HG03439 (cell line): ENCODE results near the gene MBOAT1.
"Not testable (repeated sequence)": the region's sequence is repeated elsewhere in the genome, so short reads cannot be mapped to it uniquely, and the experiment has no call there.

ENCODE experiments used
- ATAC-seq: cut with Tn5 transposase; IDR thresholded peaks from one replicate; pipeline ENCODE4 v1.9.1; 2021; ENCODE audit warnings: mild to moderate bottlenecking, moderate library complexity; ENCODE audit not compliant: unreplicated experiment

Gene MBOAT1

DNA sequence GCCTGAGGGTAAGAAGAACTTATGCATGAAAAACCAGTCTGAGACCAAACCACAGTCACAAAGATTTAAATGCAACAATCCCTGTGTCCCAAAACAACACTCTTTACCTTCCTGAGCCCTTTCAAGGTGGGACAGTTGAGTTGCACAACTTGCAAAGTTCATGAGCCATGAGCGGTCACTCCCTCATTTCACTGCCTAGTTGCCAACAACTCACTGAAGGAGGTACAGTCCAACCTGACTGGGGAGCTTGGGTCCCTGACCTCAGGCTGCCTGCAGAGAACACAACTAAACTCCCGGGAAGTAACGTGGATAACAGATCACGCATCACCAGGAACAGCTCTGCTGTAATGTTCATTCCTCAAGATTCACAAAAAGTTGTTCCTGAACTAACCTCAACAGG, 69.4 kb downstream of the MBOAT1 start:
- no peak for ATAC-seq

DNA sequence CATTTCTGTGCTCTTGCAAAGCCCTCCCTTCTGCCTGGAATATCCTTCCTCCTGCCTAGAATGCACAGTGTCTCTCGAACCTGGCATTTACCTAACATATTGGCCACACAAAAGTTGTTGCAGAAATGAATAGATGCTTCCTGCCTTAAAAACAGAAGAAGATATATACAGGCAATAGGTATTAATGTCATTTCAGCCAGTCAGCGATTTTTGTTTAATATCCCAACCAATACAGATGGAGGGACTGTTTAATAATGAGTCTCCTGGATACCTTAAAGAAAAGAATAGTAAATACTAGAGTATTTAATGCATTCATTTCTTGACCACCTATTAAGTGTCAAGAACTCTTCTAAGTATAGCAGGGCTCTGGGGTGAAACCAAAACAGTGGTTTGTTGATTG, 70.3 kb downstream of the MBOAT1 start:
- ATAC-seq, result no peak

DNA sequence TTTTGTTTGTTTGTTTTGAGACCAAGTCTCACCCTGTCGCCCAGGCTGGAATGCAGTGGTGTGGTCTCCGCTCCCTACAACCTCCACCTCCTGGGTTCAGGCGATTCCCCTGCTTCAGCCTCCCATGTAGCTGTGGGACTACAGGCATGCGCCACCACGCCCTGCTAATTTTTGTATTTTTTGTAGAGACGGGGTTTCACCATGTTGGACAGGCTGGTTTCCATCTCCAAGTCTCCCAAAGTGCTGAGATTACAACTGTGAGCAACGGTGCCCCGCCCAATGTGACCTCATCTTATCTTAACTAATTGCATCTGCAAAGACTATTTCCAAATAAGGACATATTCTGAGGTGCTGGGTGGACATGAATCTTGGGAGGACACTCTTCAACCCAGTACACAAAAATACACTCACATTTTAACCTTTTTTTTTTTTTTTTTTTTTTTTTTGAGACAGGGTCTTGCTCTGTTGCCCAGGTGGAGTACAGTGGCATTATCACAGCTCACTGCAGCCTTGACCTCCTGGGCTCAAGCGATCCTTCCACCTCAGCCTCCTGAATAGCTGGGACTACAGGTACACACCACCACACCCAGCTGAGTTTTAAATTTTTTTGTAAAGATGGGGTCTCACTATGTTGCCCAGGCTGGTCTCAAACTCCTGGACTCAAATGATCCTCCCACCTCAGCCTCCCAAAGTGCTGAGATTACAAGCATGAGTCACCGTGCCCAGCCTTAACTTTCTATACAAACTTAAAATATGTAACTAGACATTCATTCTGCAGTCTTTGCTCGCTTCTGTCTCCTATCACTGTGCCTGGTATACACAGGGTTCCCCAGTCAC, 72.9 kb downstream of the MBOAT1 start:
- not testable (repeated sequence) for ATAC-seq

DNA sequence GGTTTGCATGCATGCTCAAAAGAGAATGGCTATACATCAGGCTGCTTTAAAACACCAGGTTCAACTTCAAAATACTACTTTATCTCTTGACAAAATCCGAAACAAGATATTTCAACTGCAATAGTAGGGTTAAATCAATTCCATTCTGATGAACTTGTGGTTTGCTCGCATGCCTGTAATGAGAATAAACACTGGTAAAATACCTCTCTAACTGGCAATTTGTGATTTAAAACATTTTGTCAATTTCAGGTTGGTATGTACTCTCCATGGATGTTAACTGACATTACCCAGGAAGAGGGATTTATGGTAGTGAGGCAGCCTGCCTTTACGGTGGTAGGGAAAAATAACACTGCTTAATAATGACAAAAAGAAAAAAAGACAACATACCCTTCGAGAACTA, 74.4 kb downstream of the MBOAT1 start:
- no peak for ATAC-seq

DNA sequence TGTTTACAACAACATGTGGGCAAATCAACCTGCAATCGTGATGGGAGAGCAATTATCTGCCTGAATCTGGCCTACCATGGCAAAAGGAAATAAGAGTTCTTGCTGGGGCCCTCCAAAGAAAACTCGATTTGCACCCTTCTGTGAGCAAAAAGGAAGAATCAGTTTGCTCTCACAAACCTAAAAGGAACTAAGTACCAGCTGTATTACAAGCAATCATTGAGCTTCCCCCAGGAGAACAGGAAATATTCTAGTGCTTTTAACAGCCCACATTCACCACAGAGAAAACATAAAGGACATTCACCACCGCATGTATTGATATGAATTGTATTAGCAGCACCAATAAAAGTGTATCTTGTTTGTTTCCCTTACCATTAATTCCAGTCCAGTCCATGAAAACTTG, 75.0 kb downstream of the MBOAT1 start:
- ATAC-seq, result no peak

DNA sequence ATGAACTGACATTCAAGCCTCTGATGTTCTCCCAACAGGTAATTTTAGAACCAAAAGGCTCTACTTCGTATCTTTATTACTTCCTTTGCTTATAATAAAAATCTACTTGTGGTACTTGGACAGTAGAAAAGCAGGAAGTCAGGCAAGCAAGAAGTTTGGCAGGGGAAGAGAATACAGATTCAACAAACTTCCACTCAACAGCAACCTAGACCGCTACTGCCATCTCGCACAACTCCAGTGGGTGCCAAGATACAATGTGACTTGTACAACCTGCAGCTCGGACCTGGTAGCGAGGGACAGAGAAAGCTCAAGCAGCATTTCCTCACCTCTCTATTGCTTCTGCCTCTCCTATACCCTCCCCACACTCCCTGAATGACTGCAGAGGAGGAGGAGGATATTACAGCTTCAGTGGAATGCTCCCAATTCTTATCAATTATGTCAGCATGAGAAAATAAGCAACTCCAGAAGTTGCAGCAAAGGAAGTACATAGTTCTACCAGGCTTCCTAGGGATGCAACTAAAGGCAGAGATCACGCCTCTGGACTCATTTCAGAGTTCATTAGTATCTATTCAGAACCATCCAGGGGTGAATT, 76.5 kb downstream of the MBOAT1 start:
- no peak for ATAC-seq

DNA sequence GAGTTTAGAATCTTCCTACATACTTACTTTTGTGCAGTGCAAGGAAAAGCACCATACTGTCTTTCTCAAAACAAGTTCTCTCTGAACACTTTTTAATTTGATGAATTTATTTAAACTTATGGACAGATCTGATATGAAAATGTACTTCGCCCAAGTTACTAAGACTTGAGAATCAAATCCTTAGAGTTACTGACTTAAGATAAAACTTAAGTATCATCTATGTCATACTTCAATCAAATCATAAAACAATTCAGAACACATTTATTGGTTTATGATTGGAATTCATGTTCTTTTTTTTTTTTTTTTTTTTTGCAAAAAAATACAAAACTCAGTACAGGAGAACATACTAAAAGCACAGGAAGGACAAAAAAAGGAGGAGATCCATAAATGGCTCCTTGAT, 77.7 kb downstream of the MBOAT1 start:
- ATAC-seq, result no peak

DNA sequence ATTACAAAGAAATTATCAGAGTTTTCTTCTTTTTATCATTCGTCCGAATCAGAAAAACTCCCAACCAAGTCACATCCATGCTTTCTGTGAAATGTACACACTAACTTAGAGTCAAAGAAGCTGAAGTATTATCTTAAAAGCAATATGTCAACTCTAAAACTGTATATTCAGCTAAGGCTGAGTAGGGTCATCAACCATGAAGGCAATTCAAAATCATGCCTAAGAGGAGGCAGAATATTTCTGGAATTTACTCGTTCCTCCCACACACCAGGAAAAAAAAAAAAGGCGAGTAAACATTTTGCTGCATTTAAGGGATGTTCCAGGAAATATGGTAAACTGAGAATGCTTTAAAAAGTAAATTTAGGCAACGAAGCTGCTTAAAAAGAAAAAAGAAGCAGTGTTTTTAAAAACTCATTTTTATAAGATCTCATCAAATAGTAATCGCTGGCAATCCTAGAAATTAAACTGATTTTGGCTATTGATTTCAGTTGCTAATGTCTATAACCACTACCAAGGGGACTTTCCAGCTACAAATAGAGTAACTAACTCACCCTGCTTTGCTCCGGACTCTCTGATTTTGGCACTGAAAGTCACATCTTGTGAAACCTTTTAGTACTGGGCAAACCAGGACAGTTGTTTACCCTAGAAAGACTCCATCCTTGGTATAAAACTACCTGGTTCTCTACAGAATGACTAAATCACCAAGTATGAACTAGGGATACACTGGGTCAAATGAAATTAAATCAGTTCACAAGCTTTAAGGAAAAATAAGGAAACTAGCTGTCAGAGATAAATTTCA, 82.8 kb downstream of the MBOAT1 start:
- no peak for ATAC-seq

DNA sequence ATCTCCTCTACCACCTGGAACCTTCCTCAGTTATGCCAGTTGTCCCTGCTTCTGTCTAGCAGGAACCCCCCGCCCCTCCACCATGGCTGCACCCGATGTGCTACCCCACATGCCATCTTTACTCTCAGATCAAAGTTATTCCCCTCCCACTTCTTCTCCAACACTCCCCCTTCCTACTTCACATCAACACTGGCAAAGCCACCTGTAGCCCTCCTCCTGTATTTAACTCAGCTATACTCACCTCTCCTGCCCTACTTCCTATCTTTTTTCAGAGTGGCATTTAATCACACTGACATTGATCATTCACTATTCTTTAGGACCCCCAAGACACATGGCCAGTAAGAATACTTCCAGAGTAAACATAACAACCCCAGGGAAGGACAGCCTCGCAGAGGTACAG, 84.3 kb downstream of the MBOAT1 start:
- no peak for ATAC-seq

DNA sequence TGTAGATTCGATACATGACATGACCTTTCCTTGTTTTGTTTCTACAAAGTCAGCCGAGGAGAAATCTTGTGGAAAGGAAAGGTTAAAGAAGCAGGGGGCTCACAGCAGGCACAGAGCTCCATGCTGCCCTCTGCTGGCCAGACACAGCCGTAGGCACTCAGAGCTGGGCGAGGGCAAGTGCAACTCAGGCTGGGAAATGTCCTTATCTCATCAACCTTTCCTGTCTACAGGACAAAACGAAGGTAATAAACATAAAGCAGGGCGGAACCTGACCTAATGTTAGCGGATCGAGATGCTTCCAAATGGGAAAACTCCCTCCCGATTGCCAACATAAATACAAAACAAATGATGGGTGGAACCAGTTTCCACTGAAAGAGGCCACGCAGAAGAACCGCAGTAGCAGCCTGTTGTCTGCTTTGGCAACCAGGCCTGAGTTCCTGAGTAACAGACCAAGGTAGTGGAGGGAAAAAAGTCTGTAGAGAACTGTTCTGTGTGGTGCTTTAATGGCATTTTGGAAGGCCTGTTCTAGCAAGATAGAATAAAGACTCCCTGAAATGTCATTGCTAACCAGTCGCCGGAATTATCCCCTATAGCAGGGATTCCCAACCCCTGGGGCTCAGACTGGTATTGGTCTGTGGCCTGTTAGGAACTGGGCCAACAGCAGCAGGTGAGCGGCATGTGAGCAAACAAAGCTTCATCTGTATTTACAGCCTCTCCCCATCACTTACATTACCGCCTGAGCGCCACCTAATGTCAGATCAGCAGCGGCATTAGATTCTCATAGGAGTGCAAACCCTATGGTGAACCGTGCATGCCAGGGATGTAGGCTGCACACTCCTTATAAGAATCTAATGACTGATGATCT, 85.2 kb downstream of the MBOAT1 start:
- ATAC-seq, result peak; percentile 70

DNA sequence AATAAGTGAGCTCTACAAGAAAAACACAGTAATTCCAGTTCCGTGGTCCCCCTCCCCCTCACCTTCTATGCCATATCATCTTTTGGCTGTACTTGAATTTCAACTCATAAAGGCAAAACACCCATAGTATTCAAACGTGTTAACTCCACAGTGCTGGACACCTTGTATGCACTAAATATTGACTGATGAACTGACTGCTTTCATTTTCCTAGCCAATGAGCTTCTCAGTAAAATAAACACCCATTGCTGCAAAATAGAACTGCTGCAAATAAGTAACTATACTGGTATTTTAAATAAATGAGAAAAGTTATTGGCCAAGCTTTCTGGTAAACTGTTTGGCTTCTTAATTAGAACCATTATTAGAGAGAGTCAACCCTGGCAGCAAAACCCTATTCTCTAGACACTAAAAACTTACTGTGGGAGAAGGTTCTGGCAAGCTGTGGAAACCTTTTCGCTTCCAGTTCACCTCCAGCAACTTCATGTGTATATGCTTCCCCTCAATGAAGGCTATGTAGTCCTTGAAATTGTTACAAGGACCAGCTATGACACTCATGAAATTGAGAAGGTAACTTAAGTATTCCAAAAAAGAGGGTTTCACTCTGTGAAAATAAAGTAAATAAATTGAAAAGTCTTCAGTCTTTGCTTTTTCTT, 86.0 kb downstream of the MBOAT1 start:
- ATAC-seq, result no peak

DNA sequence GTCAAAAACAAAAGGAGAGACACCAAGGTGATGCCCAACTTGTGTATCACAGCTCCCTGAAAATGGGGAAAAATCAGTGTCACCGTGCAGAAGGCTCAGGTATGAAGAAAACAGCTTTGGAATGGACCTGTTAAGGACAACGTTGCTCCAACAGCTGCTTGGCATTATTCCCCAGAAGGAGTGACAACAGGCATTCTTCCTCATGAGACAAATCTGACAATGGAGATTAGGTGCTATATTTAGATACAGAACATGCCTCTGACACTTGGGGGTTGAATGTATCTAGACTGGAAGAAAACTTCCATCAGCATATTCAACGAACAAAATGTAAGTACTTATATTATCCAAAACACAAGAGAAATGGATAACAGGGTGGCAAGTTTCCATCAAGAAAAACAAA, 87.7 kb downstream of the MBOAT1 start:
- ATAC-seq, result no peak

DNA sequence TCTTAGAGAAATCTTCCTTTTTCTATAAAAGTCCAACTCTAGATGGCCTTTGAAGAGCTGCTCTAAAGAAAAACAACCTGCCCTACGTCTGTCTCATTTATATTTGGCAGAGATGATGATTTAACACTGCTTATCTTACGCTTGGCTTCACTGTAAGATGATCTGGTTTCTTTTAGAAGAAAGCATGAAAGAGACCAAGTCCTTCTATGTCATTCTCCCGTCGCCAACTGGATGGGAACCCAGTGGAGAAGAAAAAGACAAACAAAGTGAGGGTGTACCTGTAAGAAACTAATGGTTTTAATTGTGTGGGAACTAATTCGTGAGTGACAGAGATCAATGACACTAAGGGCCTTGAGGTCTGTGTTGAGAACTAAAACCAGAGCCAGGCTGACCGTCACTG, 92.8 kb downstream of the MBOAT1 start:
- no peak for ATAC-seq

DNA sequence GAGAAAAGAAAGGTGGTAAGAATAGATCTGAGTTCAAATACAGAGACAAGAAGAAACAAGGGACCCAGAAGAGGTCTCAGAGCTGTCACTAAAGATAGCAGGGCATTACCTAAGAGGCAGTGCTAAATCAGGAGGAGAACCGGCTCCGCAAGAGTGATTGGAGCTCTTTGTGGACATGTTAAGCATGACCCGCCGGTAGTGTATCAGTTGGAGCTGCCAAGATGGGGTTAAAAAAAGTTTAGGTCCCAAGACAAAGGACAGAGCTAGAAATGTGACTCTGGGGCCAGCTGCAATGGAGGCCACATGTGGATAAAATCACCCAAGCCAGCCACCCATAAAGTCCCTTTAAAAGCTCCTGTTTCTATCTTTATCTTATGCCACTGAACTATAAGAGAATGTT, 93.4 kb downstream of the MBOAT1 start:
- ATAC-seq, result no peak

DNA sequence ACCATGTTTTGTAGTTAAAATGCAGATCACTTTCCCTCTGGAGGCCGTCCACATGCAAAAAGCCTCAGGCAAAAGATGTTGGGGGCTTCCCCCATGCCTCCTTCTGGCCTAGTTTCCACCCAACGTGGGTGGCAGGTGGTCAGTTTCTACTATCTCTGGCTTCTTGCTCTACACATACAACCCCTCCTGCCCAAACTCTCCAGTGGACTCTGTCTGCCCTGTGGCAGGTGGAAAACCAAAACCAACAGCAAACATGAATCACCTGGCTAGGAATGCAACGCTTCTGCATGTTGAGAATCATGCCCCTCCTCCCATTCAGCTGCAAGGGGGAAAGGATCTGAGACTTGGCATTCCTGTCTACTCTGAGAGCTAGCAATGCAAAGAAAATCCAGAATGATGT, 94.8 kb downstream of the MBOAT1 start:
- peak; percentile 81 for ATAC-seq

DNA sequence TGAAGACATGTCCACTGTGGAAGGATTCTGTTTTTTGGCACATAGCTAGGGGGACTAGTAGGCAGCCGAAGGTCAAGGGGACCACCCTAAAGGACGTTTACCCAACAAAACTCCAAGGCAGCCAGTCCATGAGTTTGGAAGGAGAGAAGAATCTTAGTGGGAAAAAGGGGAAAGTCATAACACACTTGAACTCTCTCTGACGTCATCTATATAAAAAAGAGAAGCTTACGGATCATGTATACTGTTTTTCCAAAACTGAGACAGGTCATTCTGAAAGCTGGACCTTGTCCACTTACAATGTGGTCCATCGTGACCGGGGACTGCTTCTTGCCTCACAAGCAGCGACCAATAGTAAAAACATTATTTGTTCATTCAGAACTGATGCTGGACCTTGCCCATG, 95.5 kb downstream of the MBOAT1 start:
- no peak for ATAC-seq

DNA sequence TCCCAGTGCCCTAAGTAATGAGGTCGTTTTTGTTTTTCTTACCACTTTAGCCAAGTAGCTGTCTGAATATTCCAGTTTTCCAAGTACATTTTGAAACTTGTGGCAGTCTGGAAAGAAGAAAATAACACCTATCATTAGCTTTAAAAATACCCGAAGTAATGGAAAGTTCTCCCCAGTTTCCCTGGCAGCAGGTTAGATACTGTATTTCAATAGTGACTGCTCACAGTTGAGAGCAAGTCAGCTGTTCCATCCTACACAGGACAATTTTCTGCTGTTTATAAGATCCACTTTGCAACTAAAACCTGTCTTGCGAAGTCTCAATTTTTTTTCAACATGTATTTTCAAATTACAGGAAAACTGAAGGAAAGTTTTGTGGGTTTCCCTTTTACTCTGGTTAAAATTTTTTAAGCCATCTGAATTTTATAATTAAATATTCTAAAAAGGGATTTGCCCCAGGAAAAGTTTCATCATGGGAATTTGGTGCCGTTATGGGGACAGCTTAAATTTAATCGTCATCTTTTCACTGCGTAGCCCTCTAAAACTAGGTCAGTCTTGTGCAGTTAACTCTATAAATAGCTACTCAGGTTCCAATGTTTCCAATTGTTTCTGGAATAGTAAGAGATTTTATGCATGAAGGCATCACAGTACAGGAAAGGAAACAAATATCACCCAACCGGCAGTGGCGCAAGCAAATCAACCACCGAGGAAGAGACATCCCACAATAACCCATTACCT, 96.9 kb downstream of the MBOAT1 start:
- no peak for ATAC-seq

DNA sequence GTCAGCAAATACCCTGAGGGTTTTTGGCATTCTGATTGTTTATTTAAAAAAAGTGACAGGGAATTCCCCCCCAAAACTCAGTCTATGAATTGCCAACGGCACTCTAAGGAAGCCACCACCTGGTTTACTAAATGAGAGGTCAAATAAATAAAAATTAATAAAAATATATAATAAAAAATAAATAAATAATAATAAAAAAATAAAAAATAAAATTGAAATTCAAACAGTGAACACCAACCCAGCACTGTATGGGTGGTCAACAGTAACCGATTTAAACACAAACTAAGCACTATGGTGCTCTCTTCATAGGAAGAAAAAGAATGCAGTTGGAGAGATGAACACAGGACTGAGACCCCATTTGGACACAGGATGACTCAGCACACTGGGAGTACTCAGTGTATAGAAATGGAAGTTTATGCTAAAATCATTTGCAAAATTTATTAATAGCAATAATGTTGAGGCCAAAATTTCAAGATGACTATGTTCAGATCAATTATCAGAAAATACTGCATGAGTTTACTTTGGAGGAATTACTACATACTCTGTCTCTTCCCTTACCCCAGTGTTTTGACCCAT, 98.5 kb downstream of the MBOAT1 start:
- no peak for ATAC-seq

DNA sequence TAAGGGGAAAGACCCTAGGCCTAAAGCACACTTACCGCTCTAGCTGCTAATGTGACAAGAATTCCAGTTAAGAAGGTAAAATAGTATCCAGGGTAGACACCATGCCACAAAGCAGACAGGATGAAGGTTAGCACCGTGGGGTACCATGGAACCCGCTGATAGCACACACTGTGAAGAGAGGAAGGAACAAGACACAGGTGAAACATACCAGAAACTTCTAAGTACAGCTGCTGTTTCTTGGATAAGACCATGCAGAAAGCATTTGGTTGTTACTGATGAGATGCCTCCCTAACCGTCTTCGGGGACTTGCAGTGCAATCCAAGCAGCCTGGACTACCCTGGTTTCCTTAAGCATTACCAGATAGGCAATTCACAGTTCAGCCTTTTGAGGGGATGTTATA, 99.4 kb downstream of the MBOAT1 start:
- no peak for ATAC-seq
